Measurements from ENCODE around the gene SRRT.

- TF ChIP-seq CTCF (IDR thresholded peaks at IDR 0.05 in 4 of 5, conservative IDR thresholded peaks at IDR 0.05 in 1 of 5) (no peak), POLR2A (IDR thresholded peaks at IDR 0.05) (no peak)
These were observed 16.8 kb downstream of the SRRT start for GRCh38 chr7:100891568-100892247.

Data from gastrocnemius medialis (tissue), 4 donors.